B cell (primary cell): Measurements from ENCODE around the gene DHX30.

Source experiments
- CTCF ChIP-seq: fragments of 200-600 bp; IDR thresholded peaks from one replicate; pipeline ENCODE4 v1.8.0; 2022; ENCODE audit warnings: antibody characterized with exemption, mild to moderate bottlenecking
- EZH2 ChIP-seq: IDR thresholded peaks from 2 replicates; pipeline ENCODE4 v1.6.1; 2012; ENCODE audit warnings: borderline replicate concordance, low read depth, mild to moderate bottlenecking, moderate library complexity, low read length; ENCODE audit not compliant: insufficient read depth, poor library complexity, severe bottlenecking

GRCh38 chr3:47804577-47804976 is 1.6 kb downstream of the DHX30 start:
- TF ChIP-seq EZH2 (no peak), CTCF (no peak)
